HCT116 (cell line): ENCODE measurements around the gene ISOC1. TPM values are rescaled to one million over a fixed set of nuclear protein-coding genes. Genes with fewer than 3 reads are reported as not detected.

Experiments used
- ATAC-seq: fragments of 200-7000 bp; cut with Tn5 transposase; 2 replicates; pipeline ENCODE4 v1.9.1; 2020; ENCODE audit warnings: mild to moderate bottlenecking, moderate library complexity
- BruUV-seq: library from RNA; stranded (reverse); fragments of 400-500 nt; replicated peaks from 2 replicates; lab custom pipeline; 2021; lab: Mats Ljungman, UMichigan
- CTCF ChIA-PET: fragments of 300-600 bp; sonication (Branson Sonifier 250); formaldehyde crosslinking; loops from one replicate; lab custom pipeline; 2021; ENCODE audit warnings: antibody characterized with exemption; lab: Charles Lee
- POLR2A ChIA-PET: fragments of 300-600, 350-600 bp; sonication (Branson Sonifier 250); formaldehyde crosslinking; loops from one replicate; lab custom pipeline; 2021; ENCODE audit warnings: antibody characterized with exemption; lab: Charles Lee
- RAD21 ChIA-PET, 2 experiments: fragments of 300-600 bp; sonication (Branson Sonifier 250); formaldehyde crosslinking; loops; one replicate each; lab custom pipeline; 2023; ENCODE audit warnings: low total read pairs in 2 of 2; ENCODE audit not compliant: uncharacterized antibody in 2 of 2, unreplicated experiment in 2 of 2, low non-redundant PET in 1 of 2; lab: Charles Lee
- DNase-seq: peaks from one replicate; pipeline ENCODE4 v3.0.0-alpha.2; 2010; ENCODE audit warnings: low read depth, low spot score
- H2AFZ ChIP-seq: fragments of 200-600 bp; shearing (Covaris generic), sonication (generic); 2 replicates; pipeline ENCODE4 v1.6.1; 2017; ENCODE audit warnings: low read depth, mixed run types, mixed read lengths, antibody characterized with exemption, low read length; ENCODE audit not compliant: poor library complexity, severe bottlenecking
- H3K27ac ChIP-seq: 2 replicates; pipeline ENCODE4 v1.5.1; 2012; ENCODE audit warnings: low read depth, low read length
- H3K27me3 ChIP-seq: fragments of 200-600 bp; sonication (generic); 2 replicates; pipeline ENCODE4 v1.6.1; 2016; ENCODE audit warnings: mixed run types, low read length, mixed read lengths; ENCODE audit not compliant: insufficient read depth
- H3K36me3 ChIP-seq, 2 experiments: fragments of 200-500 bp in 1 of 2; fragments of 200-600 bp in 1 of 2; sonication (Bioruptor generic) in 1 of 2; sonication (generic) in 1 of 2; 2 replicates each; pipeline versions ENCODE4 v1.5.1 to v1.6.1; 2014 to 2016; ENCODE audit warnings: low read length in 2 of 2, inconsistent platforms in 1 of 2, mixed read lengths in 1 of 2, mixed run types in 1 of 2; ENCODE audit not compliant: insufficient read depth in 2 of 2, control insufficient read depth in 1 of 2
- H3K4me1 ChIP-seq, 2 experiments: fragments of 200-600 bp in 1 of 2; sonication (generic) in 1 of 2; 2 replicates each; pipeline versions ENCODE4 v1.5.1 to v1.6.1; 2012 to 2017; ENCODE audit warnings: low read length in 2 of 2, inconsistent platforms in 1 of 2, mild to moderate bottlenecking in 1 of 2, mixed read lengths in 1 of 2, mixed run types in 1 of 2, moderate library complexity in 1 of 2; ENCODE audit not compliant: insufficient read depth in 2 of 2, control insufficient read depth in 1 of 2
- H3K4me2 ChIP-seq: fragments of 200-600 bp; sonication (generic); 2 replicates; pipeline ENCODE4 v1.6.1; 2017; ENCODE audit warnings: mixed run types, low read length, mixed read lengths
- H3K4me3 ChIP-seq, 2 experiments: fragments of 200-600 bp in 1 of 2; sonication (generic) in 1 of 2; replicated peaks in 1 of 2; 2 replicates each; pipeline ENCODE4 v1.5.1; 2011 to 2016; ENCODE audit warnings: low read length in 2 of 2, control low read depth in 1 of 2, low read depth in 1 of 2, mild to moderate bottlenecking in 1 of 2, mixed read lengths in 1 of 2, mixed run types in 1 of 2
- H3K79me2 ChIP-seq: fragments of 200-600 bp; sonication (generic); 2 replicates; pipeline ENCODE4 v1.6.1; 2017; ENCODE audit warnings: mild to moderate bottlenecking, mixed run types, low read length, moderate library complexity, mixed read lengths; ENCODE audit not compliant: insufficient read depth
- H3K9ac ChIP-seq: fragments of 200-600 bp; sonication (generic); 2 replicates; pipeline ENCODE4 v1.6.1; 2016; ENCODE audit warnings: low read length, mixed read lengths
- H3K9me2 ChIP-seq: fragments of 200-600 bp; sonication (generic), shearing (Covaris generic); 2 replicates; pipeline ENCODE4 v1.6.1; 2017; ENCODE audit warnings: mixed run types, mild to moderate bottlenecking, moderate library complexity; ENCODE audit not compliant: insufficient read depth
- H3K9me3 ChIP-seq, 2 experiments: fragments of 200-500 bp in 1 of 2; fragments of 200-600 bp in 1 of 2; sonication (Bioruptor generic) in 1 of 2; sonication (generic) in 1 of 2; 2 replicates each; pipeline ENCODE4 v1.6.1; 2014 to 2017; ENCODE audit warnings: low read length in 2 of 2, mixed read lengths in 2 of 2, inconsistent platforms in 1 of 2, low read depth in 1 of 2, mild to moderate bottlenecking in 1 of 2, mixed run types in 1 of 2, moderate library complexity in 1 of 2; ENCODE audit not compliant: control insufficient read depth in 1 of 2, insufficient read depth in 1 of 2
- H4K20me1 ChIP-seq: fragments of 200-600 bp; sonication (generic), shearing (Covaris generic); 2 replicates; pipeline ENCODE4 v1.6.1; 2017; ENCODE audit warnings: mixed run types, mild to moderate bottlenecking, moderate library complexity; ENCODE audit not compliant: insufficient read depth
- EZH2 ChIP-seq: fragments of 200-600 bp; sonication (generic); IDR thresholded peaks from 2 replicates; pipeline ENCODE4 v1.6.1; 2017; ENCODE audit warnings: antibody characterized with exemption, mixed run types
- EZH2phosphoT487 ChIP-seq: fragments of 200-600 bp; IDR thresholded peaks from 2 replicates; pipeline ENCODE4 v1.6.1; 2018; ENCODE audit warnings: antibody characterized with exemption, borderline replicate concordance
- JUND ChIP-seq: IDR thresholded peaks from 2 replicates; pipeline ENCODE4 v1.6.1; 2012
- POLR2AphosphoS5 ChIP-seq: IDR thresholded peaks from 2 replicates; pipeline ENCODE4 v1.6.1; 2011; ENCODE audit warnings: mild to moderate bottlenecking, low read depth, low read length, moderate library complexity
- ZBTB33 ChIP-seq: IDR thresholded peaks from 2 replicates; pipeline ENCODE4 v1.6.1; 2011; ENCODE audit warnings: mild to moderate bottlenecking, low read length, moderate library complexity; ENCODE audit not compliant: insufficient replicate concordance; ENCODE audit errors: extremely low read depth
- ZFX ChIP-seq: fragments of 450-650 bp; IDR thresholded peaks from 2 replicates; pipeline ENCODE4 v1.6.1; 2017
- intact Hi-C: fragments of 100-400 bp; cut with micrococcal nuclease; formaldehyde crosslinking; loops from 2 replicates; pipeline ENCODE4 v1.10.0; 2022
- total RNA-seq: library from RNA; stranded (reverse); gene quantifications from one replicate; pipeline ENCODE4 v1.2.1, GENCODE V29; 2021; ENCODE audit not compliant: unreplicated experiment
- TF ChIP-seq, protein P1 (sequence below), 3 experiments: fragments of 200-600 bp in 1 of 3; sonication (generic) in 1 of 3; IDR thresholded peaks in 2 of 3; conservative IDR thresholded peaks in 1 of 3; 2 replicates each; pipeline ENCODE4 v1.5.1; 2012 to 2017; ENCODE audit warnings: low read depth in 2 of 3, low read length in 2 of 3, antibody characterized with exemption in 1 of 3, borderline replicate concordance in 1 of 3, control low read depth in 1 of 3, mild to moderate bottlenecking in 1 of 3, mixed read lengths in 1 of 3, mixed run types in 1 of 3, moderate library complexity in 1 of 3; ENCODE audit not compliant: insufficient read depth in 1 of 3

ISOC1 gene
- total RNA-seq, 1 experiment from 2014 or later = 42.9 TPM

- H2AFZ ChIP-seq = no peak overlapping the region
- no peaks in the 10 kb centered on the region for H3K9me2 ChIP-seq
- intact Hi-C loops = no loop called here
- H3K27ac ChIP-seq = no peak overlapping the region
- no peak overlapping the region for H3K9ac ChIP-seq
- H3K4me3 ChIP-seq = no peak overlapping the region
- ChIA-PET RAD21 (no interaction called here), CTCF (no interaction called here), POLR2A (no interaction called here)
- H3K4me1 ChIP-seq = no peaks in the 10 kb centered on the region
- TF ChIP-seq ZFX = no peak
- TF ChIP-seq JUND = no peak
- no peak for TF ChIP-seq ZBTB33
- TF ChIP-seq POLR2AphosphoS5 = no peak
- TF ChIP-seq EZH2phosphoT487 = no peak
- TF ChIP-seq, protein P1, sequence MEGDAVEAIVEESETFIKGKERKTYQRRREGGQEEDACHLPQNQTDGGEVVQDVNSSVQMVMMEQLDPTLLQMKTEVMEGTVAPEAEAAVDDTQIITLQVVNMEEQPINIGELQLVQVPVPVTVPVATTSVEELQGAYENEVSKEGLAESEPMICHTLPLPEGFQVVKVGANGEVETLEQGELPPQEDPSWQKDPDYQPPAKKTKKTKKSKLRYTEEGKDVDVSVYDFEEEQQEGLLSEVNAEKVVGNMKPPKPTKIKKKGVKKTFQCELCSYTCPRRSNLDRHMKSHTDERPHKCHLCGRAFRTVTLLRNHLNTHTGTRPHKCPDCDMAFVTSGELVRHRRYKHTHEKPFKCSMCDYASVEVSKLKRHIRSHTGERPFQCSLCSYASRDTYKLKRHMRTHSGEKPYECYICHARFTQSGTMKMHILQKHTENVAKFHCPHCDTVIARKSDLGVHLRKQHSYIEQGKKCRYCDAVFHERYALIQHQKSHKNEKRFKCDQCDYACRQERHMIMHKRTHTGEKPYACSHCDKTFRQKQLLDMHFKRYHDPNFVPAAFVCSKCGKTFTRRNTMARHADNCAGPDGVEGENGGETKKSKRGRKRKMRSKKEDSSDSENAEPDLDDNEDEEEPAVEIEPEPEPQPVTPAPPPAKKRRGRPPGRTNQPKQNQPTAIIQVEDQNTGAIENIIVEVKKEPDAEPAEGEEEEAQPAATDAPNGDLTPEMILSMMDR (IDR thresholded peaks at IDR 0.05 in 2 of 3, conservative IDR thresholded peaks at IDR 0.05 in 1 of 3; ENCODE audit: borderline replicate concordance in 1 of 3, insufficient read depth in 1 of 3, low read depth in 2 of 3, low read length in 2 of 3) = no peak
- no peak for TF ChIP-seq EZH2
- no peak overlapping the region for H3K4me2 ChIP-seq
- H3K36me3 ChIP-seq = no peaks in the 10 kb centered on the region
- no TSS peak for BruUV-seq
- no peaks in the 10 kb centered on the region for H4K20me1 ChIP-seq
- H3K79me2 ChIP-seq = no peaks in the 10 kb centered on the region
- H3K27me3 ChIP-seq = no peaks in the 10 kb centered on the region
- DNase-seq (no peak), ATAC-seq (no peak)
- no peaks in the 10 kb centered on the region for H3K9me3 ChIP-seq
Measured at GRCh38 chr5:129046151-129046550, 48.4 kb upstream of the ISOC1 start.
